ENCODE data around the gene MAOB.
"Not testable (repeated sequence)": the region's sequence is repeated elsewhere in the genome, so short reads cannot be mapped to it uniquely, and the experiment has no call there.

Gene MAOB

DNA sequence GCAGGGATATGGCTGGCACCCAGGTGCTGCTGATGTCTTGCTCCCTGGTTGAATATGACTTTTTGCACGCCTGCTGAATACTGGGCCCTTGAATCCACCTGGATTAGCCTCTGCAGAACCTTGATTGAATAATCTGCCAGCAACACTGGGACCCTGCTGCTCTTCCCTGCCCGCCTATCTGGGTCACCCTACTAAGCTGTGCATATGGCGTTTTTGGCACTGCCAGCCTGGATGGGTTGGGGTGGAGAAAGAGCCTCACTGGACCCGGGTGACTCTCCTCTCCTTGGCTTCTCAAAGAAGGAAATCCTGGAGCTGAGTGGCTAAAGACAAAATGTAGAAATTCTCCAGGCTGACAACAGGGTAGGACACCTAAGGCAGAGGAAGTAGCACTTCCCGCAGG, 126.2 kb downstream of the MAOB start:
- no peak for DNase-seq (ENCODE audit: low read depth in 2 of 2)

DNA sequence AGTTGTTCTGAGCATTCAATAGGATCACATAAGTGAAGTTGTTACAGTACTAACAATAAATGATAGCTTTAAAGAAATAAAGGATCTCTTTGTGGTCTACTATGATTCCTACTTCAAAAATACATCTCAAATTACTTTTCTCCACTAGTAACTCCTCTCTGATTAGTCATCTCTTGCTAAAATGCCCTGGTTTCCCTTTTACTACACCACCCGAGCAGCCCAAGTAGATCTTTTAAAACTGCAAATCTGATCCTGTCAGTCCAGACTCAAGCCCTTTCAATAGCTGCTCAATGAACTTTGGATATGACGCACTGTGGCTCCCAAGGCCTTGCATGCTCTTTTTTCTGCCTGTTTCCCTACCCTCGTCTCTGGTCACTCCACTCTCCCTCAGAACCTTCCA, 128.6 kb downstream of the MAOB start:
- no peak for DNase-seq (ENCODE audit: low read depth in 2 of 2)

DNA sequence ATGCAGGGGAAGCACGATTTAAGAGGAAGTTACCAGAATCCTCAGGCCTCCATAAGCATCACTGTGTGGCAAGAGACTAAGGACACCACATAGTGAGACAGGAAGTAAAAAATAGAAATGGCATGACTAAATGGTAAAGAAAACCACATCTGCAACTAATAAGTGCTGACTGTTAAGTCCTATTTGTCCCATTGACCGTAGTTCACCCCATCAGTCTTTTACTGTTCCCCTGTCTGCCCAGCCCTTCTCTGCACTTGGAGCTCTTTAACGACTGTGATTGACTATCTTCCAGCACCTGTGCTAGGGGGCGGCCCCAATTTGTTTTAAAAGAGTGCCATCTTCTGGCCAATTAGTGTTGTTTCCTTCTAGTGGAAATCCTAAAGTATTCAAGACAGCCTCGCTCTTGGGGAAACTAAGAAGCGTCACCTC, 132.0 kb downstream of the MAOB start:
- DNase-seq (ENCODE audit: low read depth in 2 of 2) = peak in 1 of 2 donors; percentile 21

DNA sequence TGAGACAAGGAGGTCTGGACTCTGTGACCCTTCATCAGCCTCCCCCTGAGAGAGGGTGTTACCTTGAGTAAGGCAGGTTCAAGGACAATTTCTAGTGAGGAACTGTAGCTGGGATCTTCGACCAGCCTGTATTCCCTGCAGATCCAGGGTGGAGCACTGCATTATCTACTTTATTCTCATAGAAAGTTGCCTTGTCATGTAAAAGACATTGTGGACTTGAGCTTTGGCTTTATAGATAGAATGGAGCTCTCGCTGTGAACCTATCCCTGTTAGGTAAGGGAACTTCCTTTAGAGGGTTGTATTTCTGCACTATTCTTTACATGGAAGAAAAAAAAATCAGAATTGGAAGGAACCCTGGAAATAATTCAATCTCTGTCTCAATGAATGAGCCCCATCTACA, 134.8 kb downstream of the MAOB start:
- no peak for DNase-seq (ENCODE audit: low read depth in 2 of 2)

DNA sequence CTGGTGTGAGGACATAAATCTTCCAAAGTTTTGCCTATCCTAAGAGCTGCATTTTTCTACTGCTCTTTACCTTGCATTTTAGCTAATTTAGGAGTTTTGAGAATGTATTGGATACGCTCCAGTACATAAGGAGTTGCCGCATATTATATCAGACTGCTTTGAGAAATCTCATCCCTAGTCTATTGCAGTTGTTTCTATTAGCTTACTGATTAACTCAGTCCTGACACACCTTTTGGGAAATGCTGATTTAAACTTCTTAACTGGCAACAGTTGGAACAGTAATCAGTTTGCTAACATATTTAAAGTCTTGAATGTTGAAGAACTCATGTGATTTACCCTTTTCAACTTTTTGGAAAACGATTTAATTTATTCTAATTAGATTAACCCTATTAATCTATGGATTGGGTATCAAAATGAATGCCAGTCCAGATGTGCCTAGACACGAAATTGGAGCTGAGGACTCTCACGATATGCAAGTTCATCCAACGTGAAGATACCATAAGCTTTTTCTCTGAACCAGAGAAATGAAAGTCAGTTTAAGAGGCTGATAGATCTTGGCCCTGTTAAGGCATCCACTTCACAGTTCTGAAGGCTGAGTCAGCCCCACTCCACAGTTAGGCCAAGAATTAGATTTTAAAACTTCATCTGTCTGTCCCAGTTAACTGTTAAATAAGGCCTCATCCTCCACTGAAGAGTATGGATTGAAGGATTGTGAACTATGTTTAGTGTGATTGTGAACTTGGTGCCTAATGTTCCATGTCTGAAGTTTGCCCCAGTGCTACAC, 136.1 kb downstream of the MAOB start:
- no peak for DNase-seq (ENCODE audit: low read depth in 2 of 2)

DNA sequence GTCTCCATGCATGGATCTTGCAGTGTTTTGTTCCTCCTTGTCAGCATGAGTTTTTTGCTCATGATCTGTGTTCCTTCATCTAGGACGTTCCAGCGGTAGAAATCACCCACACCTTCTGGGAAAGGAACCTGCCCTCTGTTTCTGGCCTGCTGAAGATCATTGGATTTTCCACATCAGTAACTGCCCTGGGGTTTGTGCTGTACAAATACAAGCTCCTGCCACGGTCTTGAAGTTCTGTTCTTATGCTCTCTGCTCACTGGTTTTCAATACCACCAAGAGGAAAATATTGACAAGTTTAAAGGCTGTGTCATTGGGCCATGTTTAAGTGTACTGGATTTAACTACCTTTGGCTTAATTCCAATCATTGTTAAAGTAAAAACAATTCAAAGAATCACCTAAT, 138.0 kb downstream of the MAOB start:
- no peak for DNase-seq (ENCODE audit: low read depth in 2 of 2)

DNA sequence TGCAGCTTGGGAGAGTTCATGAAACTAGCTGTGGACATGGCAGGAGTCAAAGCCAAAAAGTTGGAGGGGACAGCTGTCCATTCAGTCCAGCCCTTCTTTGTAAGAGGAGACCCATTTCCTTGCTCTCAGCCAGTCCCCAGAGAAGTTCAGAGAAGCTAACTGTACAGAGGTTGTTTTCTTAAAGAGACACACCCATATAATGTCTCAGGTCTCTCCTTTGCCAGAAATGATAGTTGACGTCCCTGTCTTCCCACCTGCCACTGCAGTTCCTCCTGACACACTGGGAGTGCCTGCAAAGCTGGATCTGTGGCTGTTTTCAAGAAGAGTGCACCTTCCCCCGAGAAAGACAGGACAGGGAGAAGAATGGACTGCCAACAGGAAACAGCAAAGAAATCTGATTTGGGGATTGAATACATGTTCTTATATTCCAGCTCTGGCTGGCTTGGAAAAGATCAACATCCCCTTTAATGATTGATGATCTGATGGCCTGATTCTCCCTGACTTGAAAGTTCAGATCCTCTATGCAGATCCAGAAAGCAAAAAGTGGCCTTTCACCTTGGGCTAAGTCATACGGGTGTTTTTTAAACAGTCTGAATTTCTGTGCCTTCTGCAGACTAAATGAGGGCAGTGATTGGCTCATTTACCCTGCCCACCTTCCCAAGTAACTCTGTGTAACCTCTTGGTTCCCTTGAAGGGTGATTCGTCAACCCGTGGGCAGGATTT, 139.0 kb downstream of the MAOB start:
- DNase-seq (ENCODE audit: low read depth in 2 of 2) = no peak

DNA sequence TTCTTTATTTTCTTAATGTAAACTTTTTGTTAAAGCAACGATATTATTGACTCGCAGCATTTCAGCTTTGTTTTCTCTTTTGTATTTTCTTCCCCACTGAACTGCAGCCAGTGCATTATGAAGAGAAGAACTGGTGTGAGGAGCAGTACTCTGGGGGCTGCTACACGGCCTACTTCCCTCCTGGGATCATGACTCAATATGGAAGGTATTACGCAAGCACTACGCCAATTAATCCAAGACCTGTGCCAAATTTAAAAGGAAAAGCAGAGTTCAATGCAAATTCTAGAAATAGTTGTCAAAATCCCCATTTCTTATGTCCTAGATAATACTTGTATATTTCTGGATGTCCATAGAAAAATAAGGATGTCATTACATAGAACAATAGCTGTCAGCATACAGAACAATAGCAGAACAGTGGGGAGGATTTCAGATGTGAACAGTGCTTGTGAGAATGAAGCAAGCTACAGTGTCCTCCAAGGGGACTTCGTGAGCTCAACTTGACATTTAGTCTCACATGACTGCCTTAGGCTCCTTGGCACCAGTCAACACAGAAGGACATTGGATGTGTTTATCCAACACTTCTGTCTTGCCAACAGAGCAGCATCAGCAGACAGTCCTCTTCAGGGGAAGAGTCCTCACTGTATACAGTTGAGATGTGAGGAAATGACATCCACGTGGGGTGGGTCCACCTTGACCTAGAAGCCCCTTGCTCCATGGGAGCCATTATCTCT, 140.2 kb downstream of the MAOB start:
- no peak for DNase-seq (ENCODE audit: low read depth in 2 of 2)

DNA sequence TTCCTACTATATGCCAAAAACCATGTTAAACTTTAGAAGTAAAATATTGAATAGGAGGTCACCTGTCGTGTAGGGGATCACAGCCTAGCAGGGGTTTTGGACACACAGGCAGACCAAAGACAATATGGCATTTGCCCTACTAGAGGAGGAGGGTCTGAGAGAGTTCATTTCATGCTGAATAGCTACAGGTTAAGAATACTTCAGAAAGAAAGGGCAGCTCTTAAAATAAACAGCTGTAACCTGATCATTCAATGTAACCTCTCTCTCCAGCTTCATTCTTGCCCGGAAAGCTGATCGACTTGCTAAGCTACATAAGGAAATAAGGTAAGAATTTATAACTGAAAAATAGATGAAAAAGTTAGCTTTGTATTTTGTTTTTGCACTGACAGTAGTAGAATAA, 146.3 kb downstream of the MAOB start:
- no peak for DNase-seq (ENCODE audit: low read depth in 2 of 2)

DNA sequence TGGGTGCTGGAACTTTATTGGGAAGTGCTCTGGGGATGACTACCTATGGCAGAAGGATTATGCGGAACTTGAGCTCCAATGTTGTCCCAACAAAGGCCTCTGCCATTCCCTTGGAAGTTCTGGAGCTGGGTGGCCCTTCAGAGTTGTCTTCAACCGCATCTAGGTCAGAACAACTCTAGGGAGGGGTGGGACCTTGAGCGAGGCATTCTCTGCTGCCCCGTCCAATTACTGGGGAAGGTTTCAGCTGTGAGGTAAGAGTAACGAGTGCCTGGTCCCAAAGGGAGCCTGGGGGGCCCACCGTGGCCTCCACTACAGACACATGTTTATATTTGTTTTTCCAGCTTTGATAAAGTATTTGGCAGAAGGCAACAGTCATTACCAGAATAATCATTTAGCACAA, 146.7 kb downstream of the MAOB start:
- DNase-seq (ENCODE audit: low read depth in 2 of 2) = no peak

DNA sequence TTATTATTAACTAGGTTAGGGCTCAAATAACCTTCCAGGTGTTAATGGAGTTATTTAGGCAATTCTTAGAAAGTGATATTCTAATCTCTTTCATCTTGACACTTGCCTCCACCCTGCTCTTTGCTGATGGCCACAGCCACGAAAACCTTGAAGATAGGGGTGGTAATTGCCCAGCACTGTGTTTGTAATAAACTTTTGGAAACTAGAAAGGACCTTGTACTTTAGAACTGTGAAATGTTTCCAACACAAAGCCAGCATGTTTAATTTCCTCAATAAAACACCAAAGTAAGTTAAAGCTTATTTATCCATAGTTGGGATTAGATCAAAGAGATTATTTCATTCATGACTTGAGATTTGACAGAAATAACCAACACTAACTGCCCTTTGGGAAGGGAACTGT, 147.8 kb downstream of the MAOB start:
- DNase-seq (ENCODE audit: low read depth in 2 of 2) = no peak

DNA sequence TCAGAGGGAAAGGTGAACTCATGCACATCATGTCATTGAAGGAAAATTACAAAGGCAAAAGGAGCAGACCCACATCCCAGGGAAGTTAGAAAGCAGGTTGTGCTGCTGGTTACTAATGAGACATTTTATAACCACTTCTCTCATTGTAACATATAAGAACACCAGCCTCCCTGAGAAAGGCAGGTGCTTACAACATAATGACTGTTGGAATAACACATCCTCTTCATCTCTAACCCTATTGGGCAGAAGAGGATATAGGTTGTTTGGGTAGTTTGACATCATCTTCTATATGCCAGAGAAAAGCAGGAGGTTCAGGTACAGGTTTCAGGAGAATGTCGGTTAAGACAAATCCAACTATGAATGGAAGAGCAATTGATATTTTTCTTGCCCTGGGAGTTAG, 148.6 kb downstream of the MAOB start:
- DNase-seq (ENCODE audit: low read depth in 2 of 2) = no peak

DNA sequence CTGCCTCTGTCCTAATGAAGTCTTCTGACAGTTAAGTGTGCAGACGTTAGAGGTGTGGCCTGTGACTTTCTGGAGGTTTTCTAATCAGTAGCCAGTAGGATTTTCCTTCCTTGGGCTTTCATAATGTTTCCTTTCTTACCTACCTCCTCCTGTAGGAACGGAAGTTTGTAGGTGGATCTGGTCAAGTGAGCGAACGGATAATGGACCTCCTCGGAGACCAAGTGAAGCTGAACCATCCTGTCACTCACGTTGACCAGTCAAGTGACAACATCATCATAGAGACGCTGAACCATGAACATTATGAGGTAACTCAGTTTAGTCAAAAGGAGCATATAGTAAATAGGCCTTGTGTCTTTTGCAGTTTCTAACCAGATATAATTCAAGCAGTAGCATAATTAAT, 151.2 kb downstream of the MAOB start:
- DNase-seq (ENCODE audit: low read depth in 2 of 2) = no peak

DNA sequence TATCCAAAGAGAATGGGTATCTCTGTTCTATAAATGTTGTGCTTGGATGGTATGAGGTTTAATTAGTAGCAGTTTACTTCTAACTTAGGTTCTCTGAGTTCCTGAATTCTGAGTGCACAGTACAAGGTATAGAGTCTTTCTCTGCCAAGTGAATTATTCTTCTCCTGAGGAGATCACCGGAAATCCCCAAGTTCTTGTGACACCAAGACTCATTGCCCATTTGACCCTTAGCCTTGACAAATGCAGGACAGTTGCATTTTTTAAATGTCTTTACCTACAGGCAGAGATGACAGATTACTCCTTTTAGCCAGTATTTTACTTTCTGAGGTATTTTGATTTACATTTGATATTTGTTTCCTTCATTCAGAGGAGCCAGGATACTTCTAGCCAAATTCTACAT, 153.3 kb downstream of the MAOB start:
- no peak for DNase-seq (ENCODE audit: low read depth in 2 of 2)

DNA sequence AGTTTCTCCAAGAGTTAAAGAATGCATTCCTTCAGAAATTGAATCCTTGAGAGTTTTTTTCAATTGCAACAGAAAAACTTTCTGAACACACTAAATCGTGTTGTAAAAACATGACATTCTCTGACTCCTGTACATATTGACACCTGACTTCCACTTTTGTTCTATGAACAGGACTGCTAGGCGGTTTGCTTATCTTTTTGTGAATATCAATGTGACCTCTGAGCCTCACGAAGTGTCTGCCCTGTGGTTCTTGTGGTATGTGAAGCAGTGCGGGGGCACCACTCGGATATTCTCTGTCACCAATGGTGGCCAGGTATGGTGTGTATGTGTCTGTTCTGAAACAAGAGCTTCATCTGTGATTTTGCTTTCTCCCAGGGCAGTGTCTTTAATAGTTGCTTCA, 154.2 kb downstream of the MAOB start:
- no peak for DNase-seq (ENCODE audit: low read depth in 2 of 2)

DNA sequence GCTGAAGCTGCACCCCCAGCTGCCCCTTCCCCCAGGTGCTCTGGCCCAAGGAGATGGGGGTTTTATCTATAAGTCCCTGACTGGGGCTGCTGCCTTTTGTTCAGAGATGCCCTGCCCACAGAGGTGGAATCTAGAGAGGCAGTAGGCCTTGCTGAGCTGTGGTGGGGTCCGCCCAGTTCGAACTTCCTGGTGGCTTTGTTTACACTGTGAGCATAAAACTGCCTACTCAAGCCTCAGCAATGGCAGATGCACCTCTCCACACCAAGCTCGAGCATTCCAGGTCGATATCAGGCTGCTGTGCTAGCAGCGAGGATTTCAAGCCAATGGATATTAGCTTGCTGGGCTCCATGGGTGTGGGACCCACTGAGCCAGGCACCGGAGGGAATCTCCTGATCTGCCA, 155.0 kb downstream of the MAOB start:
- not testable (repeated sequence) for DNase-seq (ENCODE audit: low read depth in 2 of 2)

DNA sequence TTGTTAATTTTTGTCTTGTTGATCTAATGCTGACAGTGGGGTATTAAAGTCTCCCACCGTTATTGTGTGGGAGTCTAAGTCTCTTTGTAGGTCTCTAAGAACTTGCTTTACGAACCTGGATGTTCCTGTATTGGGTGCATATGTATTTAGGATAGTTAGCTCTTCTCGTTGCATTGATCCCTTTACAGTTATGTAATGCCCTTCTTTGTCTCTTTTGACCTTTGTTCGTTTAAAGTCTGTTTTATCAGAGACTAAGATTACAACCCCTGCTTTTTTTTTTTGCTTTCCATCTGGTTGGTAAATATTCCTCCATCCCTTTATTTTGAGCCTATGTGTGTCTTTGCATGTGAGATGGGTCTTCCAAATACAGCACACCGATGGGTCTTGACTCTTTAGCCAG, 157.0 kb downstream of the MAOB start:
- DNase-seq (ENCODE audit: low read depth in 2 of 2) = not testable (repeated sequence)

DNA sequence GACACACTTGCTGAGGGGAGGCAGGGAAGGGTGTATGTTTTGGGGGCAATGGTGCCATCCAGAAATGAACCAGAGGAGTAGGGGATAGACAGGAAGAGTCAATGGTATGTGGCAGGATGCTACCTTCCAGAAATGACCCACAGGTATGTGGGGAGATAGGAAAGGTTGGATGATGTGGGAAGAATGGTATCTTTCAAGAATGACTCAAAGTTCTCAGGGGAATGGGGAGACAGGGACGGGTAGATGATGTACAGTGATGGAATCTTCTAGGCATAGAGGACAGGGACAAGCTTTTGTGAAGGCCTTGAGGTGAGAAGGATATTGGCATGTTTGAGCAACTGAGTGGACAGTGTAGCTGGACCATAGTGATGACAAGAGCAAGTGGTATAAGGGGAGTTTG, 161.3 kb downstream of the MAOB start:
- no peak for DNase-seq (ENCODE audit: low read depth in 2 of 2)

DNA sequence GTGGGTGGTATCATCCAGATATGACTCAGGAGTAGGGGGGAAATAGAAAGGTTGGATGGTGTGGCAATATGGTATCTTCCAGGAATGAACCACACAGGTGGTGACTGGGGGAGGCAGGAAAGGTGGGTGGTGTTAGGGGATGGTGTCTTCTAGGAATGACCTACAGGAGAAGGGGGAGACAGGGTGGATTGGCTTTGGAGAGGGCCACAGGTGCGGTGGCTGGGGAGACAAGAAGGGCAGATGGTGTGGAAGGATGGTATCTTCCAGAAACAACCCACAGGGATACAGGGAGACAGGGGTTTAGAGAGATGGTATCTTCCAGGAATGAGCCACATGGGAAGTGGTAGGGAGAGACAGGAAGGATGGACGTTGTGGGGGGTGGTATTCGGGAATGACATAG, 162.2 kb downstream of the MAOB start:
- no peak for DNase-seq (ENCODE audit: low read depth in 2 of 2)

DNA sequence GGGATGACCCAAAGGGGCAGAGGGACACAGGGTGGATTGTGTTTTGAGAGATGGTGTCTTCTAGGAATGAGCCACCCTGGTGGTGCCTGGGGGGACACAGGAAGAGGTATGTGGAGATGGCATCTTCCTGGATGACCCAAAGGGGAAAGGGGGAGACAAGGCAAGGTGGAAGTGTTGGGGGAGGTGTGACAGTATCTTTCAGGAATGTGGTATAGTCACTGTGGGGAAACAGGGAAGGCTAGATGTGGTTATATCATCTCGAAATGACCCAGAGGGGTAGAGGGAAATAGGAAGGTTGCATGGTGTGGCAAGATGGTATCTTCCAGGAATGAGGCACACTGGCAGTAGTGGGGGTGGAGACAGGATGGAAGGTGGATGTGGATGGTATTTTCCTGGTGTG, 163.3 kb downstream of the MAOB start:
- no peak for DNase-seq (ENCODE audit: low read depth in 2 of 2)

DNA sequence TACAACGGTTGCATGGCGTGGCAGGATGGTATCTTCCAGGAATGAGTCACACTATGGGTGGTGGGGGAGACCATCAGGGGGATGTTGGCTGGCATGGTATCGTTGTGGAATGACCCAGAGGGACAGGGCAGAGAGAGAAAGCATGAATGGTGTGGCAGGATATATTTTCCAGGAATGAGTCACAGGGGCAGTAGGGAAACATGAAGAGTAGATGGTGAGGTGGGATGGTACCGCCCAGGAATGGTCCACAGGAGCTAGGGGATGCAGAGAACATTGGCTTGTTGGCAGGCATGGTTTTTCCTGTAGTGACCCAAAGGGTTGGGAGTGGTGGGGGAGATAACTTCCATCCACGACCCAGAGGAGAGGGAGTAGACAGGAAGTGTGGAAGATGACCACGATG, 163.7 kb downstream of the MAOB start:
- no peak for DNase-seq (ENCODE audit: low read depth in 2 of 2)

DNA sequence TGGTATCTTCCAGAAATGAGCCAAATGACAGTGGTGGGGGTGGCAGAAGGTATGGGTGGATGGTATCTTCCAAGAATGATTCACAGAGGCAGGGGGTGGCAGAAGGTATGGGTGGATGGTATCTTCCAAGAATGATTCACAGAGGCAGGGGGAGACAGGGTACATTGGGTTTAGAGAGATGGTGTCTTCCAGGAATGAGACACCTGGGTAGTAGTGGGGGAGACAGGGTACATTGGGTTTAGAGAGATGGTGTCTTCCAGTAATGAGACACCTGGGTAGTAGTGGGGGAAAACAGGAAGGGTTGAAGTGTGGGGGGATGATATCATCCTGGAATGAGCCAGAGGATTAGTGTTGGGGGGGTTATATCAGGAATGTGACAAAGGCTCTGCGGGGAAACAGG, 164.2 kb downstream of the MAOB start:
- no peak for DNase-seq (ENCODE audit: low read depth in 2 of 2)

DNA sequence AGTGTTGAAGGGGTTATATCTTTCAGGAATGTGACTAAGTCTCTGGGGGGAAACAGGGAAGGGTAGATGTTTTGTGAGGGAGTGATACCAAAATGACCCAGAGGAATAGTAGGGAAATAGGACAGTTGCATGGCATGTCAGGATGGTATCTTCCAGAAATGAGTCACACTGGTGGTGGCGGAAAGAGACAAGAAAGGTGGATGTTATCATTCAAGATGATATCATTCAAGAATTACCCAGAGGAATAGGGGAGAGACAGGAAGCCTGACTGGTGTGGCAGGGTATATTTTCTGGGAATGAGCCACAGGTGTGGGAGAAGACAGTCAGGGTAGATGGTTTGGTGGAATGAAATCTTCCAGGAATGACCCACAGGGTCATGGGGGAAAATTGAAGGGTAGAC, 165.1 kb downstream of the MAOB start:
- DNase-seq (ENCODE audit: low read depth in 2 of 2) = no peak

Measured in stimulated activated CD4-positive, alpha-beta T cell treated with anti-CD3 and anti-CD28 coated beads, Interleukin-1b, Interleukin-23, amount 100 ng/mL, for 4 hours (primary cell).